Panc1 (cell line): ENCODE measurements around the gene ARHGAP23.

Source experiments
- CTCF ChIP-seq: fragments of 450-650 bp; IDR thresholded peaks from 2 replicates; pipeline ENCODE4 v1.5.1; 2017; ENCODE audit warnings: mild to moderate bottlenecking
- POLR2AphosphoS5 ChIP-seq: IDR thresholded peaks from 2 replicates; pipeline ENCODE4 v1.6.1; 2012; ENCODE audit warnings: mild to moderate bottlenecking, low read depth, low read length, moderate library complexity
- REST ChIP-seq, 2 experiments: IDR thresholded peaks; 2 replicates each; pipeline ENCODE4 v1.6.1; 2011 to 2012; ENCODE audit warnings: low read depth in 2 of 2, control low read depth in 1 of 2, low read length in 1 of 2, mild to moderate bottlenecking in 1 of 2, moderate library complexity in 1 of 2; ENCODE audit not compliant: insufficient read depth in 1 of 2
- SIN3A ChIP-seq: IDR thresholded peaks from 2 replicates; pipeline ENCODE4 v1.6.1; 2012; ENCODE audit warnings: low read depth, mild to moderate bottlenecking, low read length, moderate library complexity, borderline replicate concordance; ENCODE audit not compliant: insufficient read depth
- TCF7L2 ChIP-seq: IDR thresholded peaks from 2 replicates; pipeline ENCODE4 v1.6.1; 2011; ENCODE audit warnings: mild to moderate bottlenecking, low read depth, low read length, inconsistent platforms

- TF ChIP-seq CTCF, result no peak
- no peak for TF ChIP-seq REST (IDR thresholded peaks at IDR 0.05; ENCODE audit: insufficient read depth in 1 of 2, low read depth in 2 of 2, low read length in 1 of 2)
- TF ChIP-seq POLR2AphosphoS5, result no peak
- TF ChIP-seq SIN3A, result no peak
- TF ChIP-seq TCF7L2, result no peak
These were observed 11.2 kb downstream of the ARHGAP23 start for GRCh38 chr17:38439436-38439835.
